CD14-positive monocyte (primary cell): ENCODE measurements around the gene GOLGA6L22. TPM values are rescaled to one million over a fixed set of nuclear protein-coding genes. Genes with fewer than 3 reads are reported as not detected.
"Not testable (repeated sequence)": the region's sequence is repeated elsewhere in the genome, so short reads cannot be mapped to it uniquely, and the experiment has no call there.

Experiments used
- DNase-seq, 3 donors: peaks; one replicate each; pipeline ENCODE4 v3.0.0-alpha.2; 2011 to 2022
- H2AFZ ChIP-seq: 2 replicates; pipeline ENCODE4 v1.6.0; 2012; ENCODE audit warnings: mild to moderate bottlenecking, low read depth, low read length, inconsistent platforms; ENCODE audit not compliant: insufficient read depth, poor library complexity, severe bottlenecking
- H3K27ac ChIP-seq, 2 donors: 1 replicate in 1 of 2; 2 replicates in 1 of 2; pipeline ENCODE4 v1.5.1; 2012 to 2013; ENCODE audit warnings: low read length in 2 of 2, control low read depth in 1 of 2, inconsistent platforms in 1 of 2, low read depth in 1 of 2, mild to moderate bottlenecking in 1 of 2
- H3K27me3 ChIP-seq, 2 donors: one replicate each; pipeline versions ENCODE4 v1.6.0 to v1.6.1; 2011 to 2013; ENCODE audit warnings: low read length in 2 of 2; ENCODE audit not compliant: control insufficient read depth in 2 of 2, insufficient read depth in 2 of 2
- H3K36me3 ChIP-seq, 2 donors: replicated peaks in 1 of 2; 1 replicate in 1 of 2; 2 replicates in 1 of 2; pipeline versions ENCODE4 v1.5.1 to v1.6.1; 2012 to 2013; ENCODE audit warnings: low read length in 2 of 2, control low read depth in 1 of 2, inconsistent platforms in 1 of 2, mild to moderate bottlenecking in 1 of 2; ENCODE audit not compliant: insufficient read depth in 2 of 2, control insufficient read depth in 1 of 2
- H3K4me1 ChIP-seq, 2 donors: 1 replicate in 1 of 2; 2 replicates in 1 of 2; pipeline versions ENCODE4 v1.5.1 to v1.6.1; 2012 to 2013; ENCODE audit warnings: low read length in 2 of 2, control low read depth in 1 of 2, inconsistent platforms in 1 of 2, mild to moderate bottlenecking in 1 of 2, moderate library complexity in 1 of 2; ENCODE audit not compliant: insufficient read depth in 2 of 2, control insufficient read depth in 1 of 2
- H3K4me2 ChIP-seq: replicated peaks from 2 replicates; pipeline ENCODE3; 2012; ENCODE audit warnings: low read length, moderate library complexity, mild to moderate bottlenecking; ENCODE audit not compliant: poor library complexity, severe bottlenecking; ENCODE audit errors: extremely low read depth
- H3K4me3 ChIP-seq, 3 experiments: fragments of 200-600 bp in 1 of 3; sonication (generic) in 1 of 3; replicated peaks in 1 of 3; 1 replicate in 2 of 3; 2 replicates in 1 of 3; pipeline ENCODE4 v1.5.1; 2011 to 2013; ENCODE audit warnings: low read length in 3 of 3, mild to moderate bottlenecking in 3 of 3, control low read depth in 2 of 3, low read depth in 2 of 3, inconsistent platforms in 1 of 3, moderate library complexity in 1 of 3
- H3K79me2 ChIP-seq: 2 replicates; pipeline ENCODE4 v1.6.0; 2012; ENCODE audit warnings: mild to moderate bottlenecking, control low read depth, inconsistent platforms, low read length, moderate library complexity; ENCODE audit not compliant: insufficient read depth
- H3K9ac ChIP-seq: 2 replicates; pipeline ENCODE4 v1.6.0; 2017; ENCODE audit warnings: low read length, mild to moderate bottlenecking; ENCODE audit not compliant: insufficient read depth, poor library complexity, severe bottlenecking
- H3K9me3 ChIP-seq, 2 donors: replicated peaks in 1 of 2; 1 replicate in 1 of 2; 2 replicates in 1 of 2; pipeline versions ENCODE4 v1.5.1 to v1.6.1; 2012 to 2013; ENCODE audit warnings: low read length in 2 of 2, control low read depth in 1 of 2; ENCODE audit not compliant: control insufficient read depth in 1 of 2, insufficient read depth in 1 of 2
- H4K20me1 ChIP-seq: 2 replicates; pipeline ENCODE4 v1.6.0; 2012; ENCODE audit warnings: mild to moderate bottlenecking, low read length, control low read depth, moderate library complexity; ENCODE audit not compliant: insufficient read depth
- H3K27ac Mint-ChIP-seq, 7 donors: one replicate each; pipeline ENCODE4 v1.8.0; 2020; ENCODE audit warnings: mild to moderate bottlenecking in 7 of 7, mixed read lengths in 7 of 7, moderate library complexity in 6 of 7, inconsistent platforms in 2 of 7
- H3K27me3 Mint-ChIP-seq, 3 donors: one replicate each; pipeline ENCODE4 v1.8.0; 2021 to 2022; ENCODE audit warnings: low read depth in 3 of 3, mild to moderate bottlenecking in 3 of 3, mixed read lengths in 3 of 3, moderate library complexity in 3 of 3, inconsistent platforms in 1 of 3
- H3K36me3 Mint-ChIP-seq, 2 donors: one replicate each; pipeline ENCODE4 v1.8.0; 2020; ENCODE audit warnings: mixed read lengths in 2 of 2, inconsistent platforms in 1 of 2, mild to moderate bottlenecking in 1 of 2
- H3K4me1 Mint-ChIP-seq: one replicate; pipeline ENCODE4 v1.8.0; 2020; ENCODE audit warnings: mild to moderate bottlenecking, mixed read lengths
- H3K4me3 Mint-ChIP-seq, 2 donors: one replicate each; pipeline ENCODE4 v1.8.0; 2020; ENCODE audit warnings: mild to moderate bottlenecking in 2 of 2, mixed read lengths in 2 of 2, moderate library complexity in 1 of 2
- H3K9me3 Mint-ChIP-seq, 7 donors: one replicate each; pipeline ENCODE4 v1.8.0; 2020 to 2022; ENCODE audit warnings: mixed read lengths in 7 of 7, mild to moderate bottlenecking in 6 of 7, moderate library complexity in 6 of 7, inconsistent platforms in 2 of 7
- WGBS: methylation state at CpG from one replicate; pipeline ENCODE4 v1.1.5; 2013; ENCODE audit warnings: missing lambda C conversion rate; ENCODE audit not compliant: insufficient coverage; 5-methylcytosine and 5-hydroxymethylcytosine counted together
- intact Hi-C, 2 donors: fragments of 100-400 bp; cut with micrococcal nuclease; formaldehyde crosslinking; loops; one replicate each; pipeline versions ENCODE4 v1.15.0 to v1.15.1; 2023
- polyA plus RNA-seq, 3 donors: library from polyadenylated mRNA; depleted of rRNA in 1 of 3; unstranded in 2 of 3; stranded (reverse) in 1 of 3; fragments of 300-500 nt in 2 of 3; fragments of >200 nt in 1 of 3; fragmentation: Illumina TruSeq in 2 of 3; gene quantifications; 1 replicate in 2 of 3; 2 replicates in 1 of 3; pipeline ENCODE4 v1.2.3, GENCODE V29; 2012 to 2021

The GOLGA6L22 gene
- polyA plus RNA-seq, 3 donors = not detected

GRCh38 chr15:22418666-22419065 is 40.0 kb upstream of the GOLGA6L22 start:
- H3K9me3 ChIP-seq, H3K9me3 Mint-ChIP-seq, intact Hi-C loops, H4K20me1 ChIP-seq, H3K36me3 Mint-ChIP-seq, H3K27me3 Mint-ChIP-seq, H3K27ac ChIP-seq, H3K79me2 ChIP-seq, H3K4me3 ChIP-seq, H3K4me1 ChIP-seq, H2AFZ ChIP-seq, H3K4me1 Mint-ChIP-seq, H3K27ac Mint-ChIP-seq, H3K36me3 ChIP-seq, H3K4me2 ChIP-seq, DNase-seq, H3K9ac ChIP-seq, H3K4me3 Mint-ChIP-seq, H3K27me3 ChIP-seq: not testable (repeated sequence)
- 45% methylated on average over 11 of the region's 33 CpGs for WGBS

DNA sequence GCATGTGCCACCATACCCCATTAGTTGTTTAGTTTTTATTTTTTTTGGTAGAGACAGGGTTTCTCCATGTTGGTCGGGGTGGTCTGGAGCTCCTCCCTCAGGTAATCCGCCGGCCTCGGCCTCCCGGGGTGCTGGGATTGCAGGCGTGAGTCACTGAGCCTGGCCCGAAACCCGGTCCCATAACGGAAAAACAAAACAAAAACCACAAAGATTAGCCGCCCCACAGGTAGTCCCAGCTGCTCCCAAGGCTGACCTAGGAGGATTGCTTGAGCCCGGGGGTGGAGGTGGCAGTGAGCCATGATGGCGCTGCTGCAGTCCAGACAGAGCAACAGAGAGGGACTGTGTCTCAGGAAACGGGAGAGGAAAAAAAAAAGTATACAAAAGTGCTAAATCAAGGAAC is 38.4 kb upstream of the GOLGA6L22 start:
- H3K9me3 ChIP-seq, H3K4me1 ChIP-seq, DNase-seq, H3K4me3 Mint-ChIP-seq, H3K27me3 ChIP-seq, H3K79me2 ChIP-seq, H3K4me3 ChIP-seq, H3K27me3 Mint-ChIP-seq, H3K27ac Mint-ChIP-seq, H3K36me3 ChIP-seq, H3K4me1 Mint-ChIP-seq, H3K36me3 Mint-ChIP-seq, H3K9me3 Mint-ChIP-seq, H3K9ac ChIP-seq, H2AFZ ChIP-seq, H3K27ac ChIP-seq, H4K20me1 ChIP-seq, intact Hi-C loops, H3K4me2 ChIP-seq: not testable (repeated sequence)
- WGBS = 82% methylated on average over 5 of the region's 13 CpGs

- H3K4me1 ChIP-seq, H4K20me1 ChIP-seq, H3K27ac ChIP-seq, H3K36me3 Mint-ChIP-seq, H3K4me3 ChIP-seq, H3K4me3 Mint-ChIP-seq, H3K9me3 Mint-ChIP-seq, H3K79me2 ChIP-seq, H3K4me2 ChIP-seq, H3K36me3 ChIP-seq, H3K27me3 Mint-ChIP-seq, H2AFZ ChIP-seq, intact Hi-C loops, H3K9me3 ChIP-seq, H3K4me1 Mint-ChIP-seq, DNase-seq, H3K9ac ChIP-seq, H3K27ac Mint-ChIP-seq, H3K27me3 ChIP-seq: not testable (repeated sequence)
- WGBS = no CpG with 5 or more reads among the region's 11 CpGs
Observed at GRCh38 chr15:22429426-22429825, 29.3 kb upstream of the GOLGA6L22 start.

- intact Hi-C loops, H3K4me2 ChIP-seq, H3K9ac ChIP-seq, H3K4me1 ChIP-seq, H2AFZ ChIP-seq, H4K20me1 ChIP-seq, H3K9me3 Mint-ChIP-seq, H3K36me3 ChIP-seq, H3K27ac ChIP-seq, H3K9me3 ChIP-seq, H3K4me3 ChIP-seq, H3K27ac Mint-ChIP-seq, H3K4me1 Mint-ChIP-seq, DNase-seq, H3K27me3 Mint-ChIP-seq, H3K4me3 Mint-ChIP-seq, H3K79me2 ChIP-seq, H3K27me3 ChIP-seq, H3K36me3 Mint-ChIP-seq: not testable (repeated sequence)
- WGBS = no CpG with 5 or more reads among the region's 8 CpGs
Observed at GRCh38 chr15:22431687-22432086, 27.0 kb upstream of the GOLGA6L22 start.
